Small intestine (tissue), 7 donors: ENCODE data around the gene SLAMF9. TPM values are rescaled to one million over a fixed set of nuclear protein-coding genes. Genes with fewer than 3 reads are reported as not detected.
A peak's percentile ranks its signal among the peaks of the same experiment; 100 is the strongest.

Experiments
- DNase-seq, 2 donors: peaks; one replicate each; pipeline versions ENCODE4 v3.0.0 to v3.0.0-alpha.2; 2013
- FAIRE-seq: peaks from 2 replicates; lab custom pipeline; 2012; peaks lifted over from hg19 to GRCh38; lab: Jason Lieb, UNC
- H3K27ac ChIP-seq, 3 donors: one replicate each; pipeline ENCODE4 v1.5.1; 2013; ENCODE audit warnings: low read length in 2 of 3, mild to moderate bottlenecking in 2 of 3, control low read depth in 1 of 3, inconsistent platforms in 1 of 3, low read depth in 1 of 3, moderate library complexity in 1 of 3
- H3K27me3 ChIP-seq, 3 donors: one replicate each; pipeline ENCODE4 v1.6.1; 2013; ENCODE audit warnings: low read length in 3 of 3, inconsistent platforms in 1 of 3; ENCODE audit not compliant: control insufficient read depth in 3 of 3, insufficient read depth in 3 of 3
- H3K36me3 ChIP-seq, 3 donors: one replicate each; pipeline ENCODE4 v1.6.1; 2013; ENCODE audit warnings: low read length in 3 of 3, inconsistent platforms in 1 of 3, low read depth in 1 of 3, mild to moderate bottlenecking in 1 of 3, moderate library complexity in 1 of 3; ENCODE audit not compliant: control insufficient read depth in 3 of 3, insufficient read depth in 2 of 3
- H3K4me1 ChIP-seq, 3 donors: one replicate each; pipeline ENCODE4 v1.6.1; 2013; ENCODE audit warnings: low read length in 2 of 3, inconsistent platforms in 1 of 3, low read depth in 1 of 3, mild to moderate bottlenecking in 1 of 3, moderate library complexity in 1 of 3; ENCODE audit not compliant: control insufficient read depth in 3 of 3, insufficient read depth in 2 of 3
- H3K4me3 ChIP-seq, 3 donors: one replicate each; pipeline ENCODE4 v1.5.1; 2013; ENCODE audit warnings: low read length in 3 of 3, control low read depth in 1 of 3, inconsistent platforms in 1 of 3, low read depth in 1 of 3, mild to moderate bottlenecking in 1 of 3, moderate library complexity in 1 of 3
- H3K9me3 ChIP-seq, 2 donors: one replicate each; pipeline ENCODE4 v1.6.1; 2013; ENCODE audit warnings: low read depth in 1 of 2, low read length in 1 of 2; ENCODE audit not compliant: control insufficient read depth in 2 of 2, insufficient read depth in 1 of 2
- WGBS, 3 donors: extraction: QIAGEN DNeasy Blood & Tissue Kit; methylation state at CpG; one replicate each; pipeline ENCODE4 v1.1.7; 2013; 5-methylcytosine and 5-hydroxymethylcytosine counted together
- polyA plus RNA-seq, 4 donors: library from polyadenylated mRNA; stranded (reverse) in 3 of 4; unstranded in 1 of 4; fragments of 200-250 nt in 3 of 4; fragments of 120-200 nt in 1 of 4; gene quantifications; one replicate each; pipeline versions ENCODE4 v1.2.1 to v1.2.3, GENCODE V29; 2013
- donor health status: healthy with polysubstance abuse.
- donor health status: control.
- donor health status: control.
- donor health status: Bipolar disorder and iron deficiency.
- donor health status: healthy.

Gene SLAMF9
- polyA plus RNA-seq, 4 donors: 0.12 TPM; not detected in 3

DNA sequence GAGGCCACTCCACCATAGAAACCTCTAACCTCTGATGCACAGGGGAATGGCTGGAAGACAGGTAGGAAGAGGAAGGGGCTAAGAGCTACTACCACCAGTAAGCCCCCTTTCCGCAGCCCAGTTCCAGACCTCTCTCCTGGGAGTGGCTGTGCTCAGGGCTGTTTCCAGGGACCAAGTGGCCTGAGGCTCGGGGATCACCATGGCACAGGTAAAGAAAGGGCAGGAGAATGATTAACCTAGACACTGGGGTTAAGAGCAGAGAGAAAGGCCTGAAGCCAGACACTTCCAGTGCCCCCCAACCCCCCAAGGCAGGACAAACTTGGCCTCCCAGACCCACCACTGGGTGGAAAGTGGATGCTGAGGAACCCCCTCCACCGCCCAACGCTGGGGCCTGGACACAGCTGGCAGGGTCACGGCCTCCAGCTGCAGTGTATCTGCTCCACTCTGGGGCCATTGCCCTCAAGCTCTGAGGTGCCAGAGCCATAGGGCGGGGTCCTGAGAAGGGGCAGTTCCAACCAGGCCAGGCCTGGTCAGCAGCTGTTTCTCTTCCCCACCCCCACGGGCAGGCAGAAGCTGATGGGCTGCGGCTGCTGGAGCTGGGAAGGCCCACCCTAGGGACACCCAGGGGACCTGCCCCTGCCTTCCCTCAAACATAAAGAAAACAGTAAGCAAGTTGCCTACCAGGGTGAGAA lies 31.4 kb downstream of the SLAMF9 start:
- Histone ChIP-seq H3K36me3 (peaks cover 0 to 61% (median 10%) of the 10 kb centered on the region in 3 donors), H3K9me3 (no peaks in the 10 kb centered on the region), H3K4me1 (peaks cover 9 to 61% (median 12%) of the 10 kb centered on the region in 3 donors), H3K27ac (peak overlapping the region; percentile 88 to 91 (median 90)), H3K4me3 (peak overlapping the region; percentile 16 to 95 (median 68)), H3K27me3 (no peaks in the 10 kb centered on the region)
- DNase-seq: peak; percentile 45 to 70
- 26 to 35% (median 34%) methylated on average over 8 of the region's 8 CpGs for WGBS, 3 donors
- no peak for FAIRE-seq

DNA sequence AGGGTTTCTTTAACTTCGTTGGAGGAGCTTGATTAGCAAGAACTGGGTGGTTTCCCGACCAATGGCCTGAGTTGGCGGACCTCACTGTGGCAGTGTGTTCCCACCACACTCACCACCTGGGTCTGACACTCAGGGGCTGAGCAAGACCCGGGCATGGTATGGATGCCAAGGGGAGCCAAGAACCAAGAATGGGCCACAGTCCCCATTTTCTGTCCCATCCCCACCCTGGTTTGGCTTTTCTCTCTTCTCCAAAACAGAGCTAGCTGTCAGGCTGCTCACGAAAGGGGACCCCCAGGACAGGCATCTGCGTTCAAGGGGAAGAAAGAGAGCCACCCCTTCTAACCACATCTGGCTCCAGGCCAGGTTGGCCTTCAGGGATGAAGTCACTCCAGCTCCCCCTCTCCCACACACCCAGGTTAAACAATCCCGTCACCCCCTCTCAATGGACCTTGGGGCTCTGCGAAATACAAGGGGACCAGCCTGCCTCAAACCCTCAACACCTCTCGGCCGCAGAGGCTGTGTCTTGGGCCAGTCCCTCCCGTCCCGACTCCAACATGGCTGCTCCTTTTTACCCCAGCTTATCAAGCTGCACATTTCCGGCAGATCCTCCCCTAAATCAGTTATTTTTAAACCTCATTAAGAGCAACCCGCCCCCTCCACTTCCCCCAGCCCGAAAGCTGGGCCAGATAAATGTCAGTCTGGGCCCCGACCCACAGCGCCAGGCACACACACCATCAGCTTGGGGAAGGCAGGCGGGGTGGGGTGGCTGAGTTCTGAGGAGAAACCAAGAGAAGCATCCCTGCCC lies 32.1 kb downstream of the SLAMF9 start:
- peak overlapping the region in 2 of 3 donors; percentile 68 to 95 for H3K4me3 ChIP-seq
- H3K27me3 ChIP-seq: no peaks in the 10 kb centered on the region
- 38 to 67% (median 61%) methylated on average over 17 to 18 of the region's 18 CpGs for WGBS, 3 donors
- peaks cover 9 to 58% (median 12%) of the 10 kb centered on the region in 3 donors for H3K4me1 ChIP-seq
- H3K27ac ChIP-seq: peak overlapping the region; percentile 88 to 91 (median 90)
- DNase-seq: no peak
- FAIRE-seq: no peak
- no peaks in the 10 kb centered on the region for H3K9me3 ChIP-seq
- H3K36me3 ChIP-seq: peaks cover 0 to 59% (median 10%) of the 10 kb centered on the region in 3 donors

DNA sequence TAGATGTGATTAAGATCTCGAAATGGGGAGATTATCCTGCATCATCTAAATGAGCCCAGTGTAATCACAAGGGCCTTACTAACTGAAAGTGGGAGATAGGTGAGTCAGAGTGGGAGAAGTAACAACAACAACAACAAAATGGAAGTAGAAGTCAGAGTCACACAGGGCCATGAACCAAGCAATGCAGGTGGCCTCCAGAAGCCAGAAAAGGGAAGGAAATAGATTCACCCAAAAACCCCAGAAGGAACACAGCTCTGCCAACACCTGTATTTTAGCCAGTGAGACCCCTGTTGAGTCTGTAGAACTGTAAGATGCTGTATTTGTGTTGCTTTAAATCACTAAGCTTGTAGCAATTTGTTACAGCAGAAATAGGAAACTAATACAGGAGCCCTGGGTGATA lies 32.8 kb downstream of the SLAMF9 start:
- FAIRE-seq (no peak), DNase-seq (no peak)
- Histone ChIP-seq H3K9me3 (no peaks in the 10 kb centered on the region), H3K27me3 (no peaks in the 10 kb centered on the region), H3K27ac (peak overlapping the region in 1 of 3 donors; percentile 91), H3K36me3 (peaks cover 0 to 64% (median 10%) of the 10 kb centered on the region in 3 donors), H3K4me1 (peaks cover 12 to 62% (median 15%) of the 10 kb centered on the region in 3 donors), H3K4me3 (no peak overlapping the region)
- WGBS, 3 donors: 26 to 35% (median 27%) methylated on average over 1 of the region's 1 CpG

DNA sequence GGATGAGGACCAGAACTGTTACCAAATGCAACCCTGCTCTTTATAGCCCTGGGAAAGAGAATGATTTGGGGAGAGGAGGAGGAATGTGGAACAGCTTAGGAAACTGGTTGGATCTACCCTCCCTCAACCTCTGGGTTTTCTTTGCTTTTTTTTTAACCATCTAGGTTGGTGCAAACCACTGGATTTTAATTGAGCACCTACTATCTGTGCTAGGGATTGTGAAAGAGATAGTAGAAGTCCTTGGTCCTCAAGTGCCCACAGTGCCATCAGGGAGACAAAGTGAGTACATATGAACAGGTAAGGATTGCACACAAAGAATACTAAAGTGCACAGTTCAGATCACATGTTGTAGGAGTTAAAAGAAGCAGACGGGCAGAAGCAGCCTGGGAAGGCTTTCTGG lies 33.4 kb downstream of the SLAMF9 start:
- DNase-seq: no peak
- Histone ChIP-seq H3K27ac (peak overlapping the region in 1 of 3 donors; percentile 91), H3K4me1 (peaks cover 12 to 58% (median 15%) of the 10 kb centered on the region in 3 donors), H3K9me3 (no peaks in the 10 kb centered on the region), H3K36me3 (peaks cover 0 to 64% (median 10%) of the 10 kb centered on the region in 3 donors), H3K4me3 (no peak overlapping the region), H3K27me3 (no peaks in the 10 kb centered on the region)
- FAIRE-seq: no peak
- WGBS, 3 donors: 57 to 100% (median 69%) methylated on average over 1 of the region's 1 CpG

DNA sequence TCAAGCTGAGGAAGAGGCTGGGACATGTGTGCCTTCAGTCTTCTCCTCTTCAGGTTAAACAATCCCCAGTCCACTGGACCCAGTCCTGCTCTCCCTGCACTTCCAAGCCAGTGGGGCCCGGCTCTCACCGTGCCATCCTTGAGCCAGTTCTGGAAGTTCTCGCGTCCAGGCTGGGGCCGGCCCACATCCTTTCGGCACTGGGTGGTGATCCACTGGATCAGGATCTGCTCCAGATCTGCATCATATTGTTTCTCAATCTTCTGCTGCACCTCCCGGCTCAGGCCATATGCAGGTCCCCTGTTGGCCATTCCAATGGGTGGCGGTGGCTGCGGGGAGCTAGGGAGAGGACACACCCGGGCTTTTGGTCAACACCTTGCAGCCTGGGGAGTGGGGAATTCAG lies 33.8 kb downstream of the SLAMF9 start:
- no peak for DNase-seq
- peaks cover 0 to 69% (median 10%) of the 10 kb centered on the region in 3 donors for H3K36me3 ChIP-seq
- no peaks in the 10 kb centered on the region for H3K27me3 ChIP-seq
- no peaks in the 10 kb centered on the region for H3K9me3 ChIP-seq
- H3K4me3 ChIP-seq: no peak overlapping the region
- no peak for FAIRE-seq
- H3K27ac ChIP-seq: no peak overlapping the region
- WGBS, 3 donors: 88 to 93% (median 91%) methylated on average over 10 of the region's 10 CpGs
- peaks cover 12 to 58% (median 15%) of the 10 kb centered on the region in 3 donors for H3K4me1 ChIP-seq

DNA sequence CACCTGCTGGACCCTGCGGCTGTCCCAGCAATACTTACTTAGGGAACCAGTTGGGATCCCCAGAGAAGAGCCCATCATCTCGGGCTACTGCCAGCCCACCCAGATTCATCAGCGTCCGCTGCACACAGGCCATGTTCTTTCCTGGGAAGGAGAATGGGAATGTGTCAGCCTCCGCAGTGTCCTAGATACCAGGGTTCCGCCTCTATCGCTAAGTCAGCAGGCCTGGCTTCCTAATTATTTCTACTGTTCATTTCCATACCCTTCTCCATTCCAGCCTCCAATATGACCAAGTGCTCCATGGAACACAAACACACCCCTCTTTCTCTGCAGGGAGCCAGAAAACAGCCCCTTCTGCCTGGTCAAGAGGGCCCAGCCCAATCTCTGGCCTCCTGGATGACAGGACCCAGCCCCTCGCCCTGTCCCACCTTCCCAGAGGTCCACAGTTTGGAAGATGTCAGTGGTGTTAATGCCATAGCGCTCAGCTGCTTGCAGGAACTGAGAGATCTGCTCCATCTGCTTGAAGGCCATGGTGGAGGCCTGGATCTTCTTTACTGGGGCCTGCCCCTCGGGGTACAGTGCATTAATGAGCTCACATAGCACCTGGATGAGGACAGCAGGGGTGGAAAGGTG lies 34.7 kb downstream of the SLAMF9 start:
- FAIRE-seq (no peak), DNase-seq (no peak)
- Histone ChIP-seq H3K36me3 (peaks cover 0 to 69% (median 10%) of the 10 kb centered on the region in 3 donors), H3K27me3 (no peaks in the 10 kb centered on the region), H3K9me3 (no peaks in the 10 kb centered on the region), H3K27ac (peak overlapping the region in 1 of 3 donors; percentile 26), H3K4me1 (peaks cover 12 to 58% (median 15%) of the 10 kb centered on the region in 3 donors), H3K4me3 (no peak overlapping the region)
- WGBS, 3 donors: 89 to 95% (median 94%) methylated on average over 10 of the region's 10 CpGs

DNA sequence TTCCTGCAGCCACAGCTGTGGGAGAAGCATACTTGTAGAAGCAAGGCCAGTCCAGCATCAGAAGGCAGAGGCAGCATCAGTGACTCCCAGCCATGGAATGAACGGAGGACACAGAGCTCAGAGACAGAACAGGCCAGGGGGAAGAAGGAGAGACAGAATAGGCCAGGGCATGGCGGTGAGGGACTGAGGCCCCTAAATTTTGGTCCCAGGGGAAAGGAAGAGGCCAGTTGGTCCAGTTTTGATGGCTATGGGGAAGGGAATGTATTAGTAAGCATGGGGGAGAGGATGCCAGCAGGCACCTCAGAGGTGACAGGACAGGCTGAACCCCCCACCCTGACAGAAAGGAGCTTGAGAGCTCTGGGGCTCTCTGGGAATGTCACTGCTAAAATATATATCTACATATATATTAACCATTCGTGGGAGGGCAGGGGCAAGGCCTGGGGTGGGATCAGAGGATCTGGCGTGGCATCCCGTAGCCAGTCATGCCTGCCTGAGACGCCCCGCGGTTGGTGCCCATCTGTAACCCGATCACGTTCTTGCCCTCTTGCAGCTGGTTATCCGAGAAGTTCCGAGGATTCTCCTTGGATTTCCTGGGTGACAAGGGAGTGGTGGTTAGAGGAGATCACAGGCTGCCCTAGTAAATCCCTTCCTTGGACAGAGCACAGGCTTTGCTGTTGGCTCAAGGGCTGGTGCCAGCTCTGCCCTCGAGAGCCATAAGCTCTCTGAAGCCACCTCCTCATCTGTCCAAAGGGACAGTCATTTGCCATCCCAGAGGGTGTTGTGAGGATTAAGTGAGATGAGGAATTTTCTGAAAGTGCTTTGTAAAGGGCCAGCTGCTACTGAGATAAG lies 35.5 kb downstream of the SLAMF9 start:
- no peaks in the 10 kb centered on the region for H3K9me3 ChIP-seq
- H3K36me3 ChIP-seq: peaks cover 0 to 67% (median 10%) of the 10 kb centered on the region in 3 donors
- no peak for DNase-seq
- WGBS, 3 donors: 80 to 90% (median 86%) methylated on average over 13 of the region's 13 CpGs
- H3K4me1 ChIP-seq: peaks cover 15 to 56% (median 17%) of the 10 kb centered on the region in 3 donors
- H3K27ac ChIP-seq: peak overlapping the region in 1 of 3 donors; percentile 38
- no peaks in the 10 kb centered on the region for H3K27me3 ChIP-seq
- no peak overlapping the region for H3K4me3 ChIP-seq
- FAIRE-seq: no peak
